ENCODE data around the gene XXYLT1.
A peak's percentile ranks its signal among the peaks of the same experiment; 100 is the strongest.

Gene XXYLT1

GRCh38 chr3:195106418-195106906 is 164.5 kb downstream of the XXYLT1 start (continued):
- TF ChIP-seq ZNF148 (tag by site-specific recombination; IDR thresholded peaks at IDR 0.05; ENCODE audit: borderline replicate concordance) = no peak
- no peak for TF ChIP-seq ZNF398 (tag by site-specific recombination; IDR thresholded peaks at IDR 0.05)
- no peak for TF ChIP-seq ZNF585B (tag by site-specific recombination; IDR thresholded peaks at IDR 0.05)
- TF ChIP-seq ZNF473 (tag by site-specific recombination; IDR thresholded peaks at IDR 0.05) = no peak
- peak; percentile 21; the same call in 1 of the 2 replicates for TF ChIP-seq ZBTB48 (tag by site-specific recombination; IDR thresholded peaks at IDR 0.05)
- TF ChIP-seq ZSCAN18 (tag by site-specific recombination; IDR thresholded peaks at IDR 0.05) = no peak
- TF ChIP-seq ZNF510 (tag by site-specific recombination; IDR thresholded peaks at IDR 0.05; ENCODE audit: insufficient replicate concordance) = no peak
- 0 out of 2 replicates have a peak, but pooled peaks have one; percentile 15 for TF ChIP-seq ZFP69B (tag by site-specific recombination; IDR thresholded peaks at IDR 0.05)
- no peak for TF ChIP-seq ZNF548 (tag by site-specific recombination; IDR thresholded peaks at IDR 0.05)
- TF ChIP-seq ZIC2 (tag by site-specific recombination; IDR thresholded peaks at IDR 0.05) = no peak
- peak; percentile 73 for TF ChIP-seq ZBTB17 (tag by site-specific recombination; IDR thresholded peaks at IDR 0.05)
- TF ChIP-seq PRDM4 (tag by site-specific recombination; IDR thresholded peaks at IDR 0.05) = no peak
- no peak for TF ChIP-seq ELK4 (IDR thresholded peaks at IDR 0.05; ENCODE audit: borderline replicate concordance, low read depth, low read length)
- no peak for TF ChIP-seq ZNF645 (tag by site-specific recombination; IDR thresholded peaks at IDR 0.05)
- TF ChIP-seq GLIS1 (tag by site-specific recombination; IDR thresholded peaks at IDR 0.05) = peak; percentile 71
- TF ChIP-seq MEIS1 (CRISPR knock-in tag; IDR thresholded peaks at IDR 0.05; ENCODE audit: borderline replicate concordance) = no peak
- no peak for TF ChIP-seq SETDB1 (IDR thresholded peaks at IDR 0.05; ENCODE audit: insufficient read length, low read length)
- peak; percentile 26 for TF ChIP-seq ZNF654 (tag by site-specific recombination; IDR thresholded peaks at IDR 0.05; ENCODE audit: low read depth)
- peak; percentile 80 for TF ChIP-seq CTCF (tag by site-specific recombination; IDR thresholded peaks at IDR 0.05)
- TF ChIP-seq ZNF335 (tag by site-specific recombination; conservative IDR thresholded peaks at IDR 0.05) = no peak
- no peak for TF ChIP-seq ZNF518A (tag by site-specific recombination; conservative IDR thresholded peaks at IDR 0.05; ENCODE audit: low read depth)
- no peak for TF ChIP-seq ZNF248 (tag by site-specific recombination; IDR thresholded peaks at IDR 0.05)

All from HEK293 (cell line).